GM13977 (cell line): ENCODE results near the gene SLC6A7.
"Not testable (repeated sequence)": the region's sequence is repeated elsewhere in the genome, so short reads cannot be mapped to it uniquely, and the experiment has no call there.

ENCODE experiments used
- DNase-seq: peaks from one replicate; pipeline ENCODE4 v3.0.0; 2012; ENCODE audit warnings: low spot score
- in situ Hi-C: fragments of 300-500 bp; cut with MboI; formaldehyde crosslinking; loops from one replicate; pipeline ENCODE4 v1.12.0; 2022; ENCODE audit warnings: low sequenced_read_pairs, low pct_unique_long_range_greater_than_20kb, mixed read lengths, inconsistent platforms; ENCODE audit not compliant: unreplicated experiment
- TF ChIP-seq, protein P1 (sequence below): IDR thresholded peaks from 2 replicates; pipeline ENCODE4 v1.5.1; 2012; ENCODE audit warnings: mild to moderate bottlenecking, control low read depth; ENCODE audit not compliant: insufficient read depth; ENCODE audit errors: extremely low read depth, missing control alignments

SLC6A7 gene

DNA sequence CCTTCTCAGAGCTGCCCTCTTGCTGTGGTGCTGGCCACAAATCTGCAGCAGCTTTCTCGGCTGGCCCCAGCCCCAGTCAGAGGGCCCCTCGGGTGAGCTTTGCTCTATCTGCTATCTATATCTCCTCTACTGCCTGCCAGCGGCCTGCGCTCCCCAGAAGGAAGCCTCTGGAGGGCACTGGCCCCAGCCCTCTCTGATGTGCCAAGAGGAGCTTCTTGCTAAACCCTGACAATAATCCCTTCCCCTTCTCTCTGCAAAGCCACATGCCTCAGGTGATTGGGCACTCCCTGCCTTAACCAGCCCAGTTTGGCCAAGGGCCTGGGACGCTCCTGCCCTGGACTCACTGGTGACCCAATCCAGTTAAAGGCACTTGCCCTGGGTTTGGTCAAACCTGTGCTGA, 57.0 kb downstream of the SLC6A7 start:
- TF ChIP-seq, protein P1, sequence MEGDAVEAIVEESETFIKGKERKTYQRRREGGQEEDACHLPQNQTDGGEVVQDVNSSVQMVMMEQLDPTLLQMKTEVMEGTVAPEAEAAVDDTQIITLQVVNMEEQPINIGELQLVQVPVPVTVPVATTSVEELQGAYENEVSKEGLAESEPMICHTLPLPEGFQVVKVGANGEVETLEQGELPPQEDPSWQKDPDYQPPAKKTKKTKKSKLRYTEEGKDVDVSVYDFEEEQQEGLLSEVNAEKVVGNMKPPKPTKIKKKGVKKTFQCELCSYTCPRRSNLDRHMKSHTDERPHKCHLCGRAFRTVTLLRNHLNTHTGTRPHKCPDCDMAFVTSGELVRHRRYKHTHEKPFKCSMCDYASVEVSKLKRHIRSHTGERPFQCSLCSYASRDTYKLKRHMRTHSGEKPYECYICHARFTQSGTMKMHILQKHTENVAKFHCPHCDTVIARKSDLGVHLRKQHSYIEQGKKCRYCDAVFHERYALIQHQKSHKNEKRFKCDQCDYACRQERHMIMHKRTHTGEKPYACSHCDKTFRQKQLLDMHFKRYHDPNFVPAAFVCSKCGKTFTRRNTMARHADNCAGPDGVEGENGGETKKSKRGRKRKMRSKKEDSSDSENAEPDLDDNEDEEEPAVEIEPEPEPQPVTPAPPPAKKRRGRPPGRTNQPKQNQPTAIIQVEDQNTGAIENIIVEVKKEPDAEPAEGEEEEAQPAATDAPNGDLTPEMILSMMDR: no peak
- DNase-seq: no peak

DNA sequence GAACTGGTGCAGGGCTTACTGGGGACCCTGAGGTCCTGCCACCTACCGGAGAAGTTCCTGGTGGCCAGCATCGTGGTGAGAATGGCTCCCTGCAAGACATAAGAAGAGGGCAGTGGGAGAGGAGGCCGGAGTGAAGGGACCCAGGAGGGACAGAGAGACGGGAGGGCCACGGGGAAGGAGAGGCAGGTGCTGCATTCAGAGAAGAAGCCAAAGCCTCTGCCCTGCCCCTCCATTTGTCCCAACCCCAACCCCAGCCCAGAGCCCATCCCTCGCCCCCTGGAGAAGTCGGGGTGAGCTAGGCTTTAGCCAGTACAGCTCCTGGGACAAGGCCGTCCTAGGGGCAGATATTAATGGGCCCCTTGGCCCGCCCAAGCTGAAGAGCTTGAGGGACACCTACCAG, 57.9 kb downstream of the SLC6A7 start:
- no peak for DNase-seq
- TF ChIP-seq, protein P1: no peak
- in situ Hi-C loops: no loop called here

More for the DNA sequence above, 57.0 kb downstream of the SLC6A7 start:
- in situ Hi-C loops: no loop called here

DNA sequence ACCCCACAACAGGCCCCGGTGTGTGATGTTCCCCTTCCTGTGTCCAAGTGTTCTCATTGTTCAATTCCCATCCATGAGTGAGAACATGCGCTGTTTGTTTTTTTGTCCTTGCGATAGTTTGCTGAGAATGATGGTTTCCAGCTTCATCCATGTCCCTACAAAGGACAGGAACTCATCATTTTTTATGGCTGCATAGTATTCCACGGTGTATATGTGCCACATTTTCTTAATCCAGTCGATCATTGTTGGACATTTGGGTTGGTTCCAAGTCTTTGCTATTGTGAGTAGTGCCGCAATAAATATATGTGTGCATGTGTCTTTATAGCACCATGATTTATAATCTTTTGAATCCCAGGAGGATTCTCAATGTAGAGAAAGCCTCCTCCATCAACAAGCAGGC, 58.6 kb downstream of the SLC6A7 start:
- in situ Hi-C loops: not testable (repeated sequence)

DNA sequence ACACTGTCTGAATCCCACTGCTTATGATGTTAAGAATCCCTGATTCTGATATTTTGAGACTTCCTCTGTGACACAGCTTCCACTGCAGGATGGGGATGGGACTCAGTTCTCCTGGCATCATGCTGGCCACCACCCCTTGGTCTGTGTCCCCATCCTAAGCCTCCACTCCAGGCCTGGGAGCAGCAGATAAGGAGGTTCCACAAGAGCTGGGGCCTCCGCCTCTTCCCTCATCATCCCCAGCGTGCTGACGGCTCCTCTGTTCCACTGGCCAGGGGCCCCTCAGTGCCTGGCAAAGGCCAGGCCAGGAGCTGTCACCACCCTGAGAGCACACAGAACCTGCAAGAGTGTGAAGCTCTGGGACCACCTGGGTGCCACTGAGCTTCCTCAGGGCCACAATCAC, 59.1 kb downstream of the SLC6A7 start:
- in situ Hi-C loops: no loop called here
- DNase-seq: no peak

More for the DNA sequence above, 58.6 kb downstream of the SLC6A7 start:
- not testable (repeated sequence) for DNase-seq

DNA sequence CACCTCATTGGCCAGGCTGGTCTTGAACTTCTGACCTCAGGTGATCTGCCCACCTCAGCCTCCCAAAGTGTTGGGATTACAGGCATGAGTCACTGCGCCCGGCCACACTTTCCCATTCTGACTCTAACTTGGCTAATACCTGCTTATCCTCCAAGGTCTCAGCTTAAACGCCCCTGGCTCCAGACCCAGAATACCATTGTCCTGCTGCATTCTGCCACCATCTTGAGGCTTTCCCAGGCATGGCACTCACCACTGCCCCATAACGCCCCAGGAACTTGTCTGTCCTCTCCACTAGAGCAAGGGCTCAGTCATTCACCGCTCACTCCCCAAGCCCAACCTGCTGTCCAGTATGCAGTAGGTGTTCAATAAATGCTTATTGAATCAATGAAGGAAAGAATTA, 59.9 kb downstream of the SLC6A7 start:
- TF ChIP-seq, protein P1: no peak
- DNase-seq: no peak
- in situ Hi-C loops: no loop called here

More for the DNA sequence above, 59.1 kb downstream of the SLC6A7 start:
- TF ChIP-seq, protein P1: no peak

DNA sequence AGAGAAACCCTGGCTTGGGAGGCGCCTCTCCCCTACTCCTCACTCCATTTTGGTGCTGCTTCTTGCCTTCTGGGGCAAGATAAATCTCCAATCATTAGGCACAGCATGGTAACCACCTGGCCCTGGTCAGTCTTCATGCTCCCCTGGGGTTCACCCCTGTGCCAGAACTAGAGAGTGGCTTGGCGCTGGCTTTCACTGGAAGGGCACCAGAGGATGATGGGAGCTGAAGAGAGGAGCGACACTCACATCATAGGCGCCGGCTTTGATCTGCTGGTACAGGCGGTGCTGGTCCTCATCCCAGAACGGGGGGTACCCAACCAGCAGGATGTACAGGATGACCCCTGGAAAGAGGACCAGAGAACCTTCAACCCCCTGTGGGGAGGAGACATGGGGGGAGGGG, 61.6 kb downstream of the SLC6A7 start:
- in situ Hi-C loops: no loop called here
- TF ChIP-seq, protein P1: no peak
- DNase-seq: no peak

DNA sequence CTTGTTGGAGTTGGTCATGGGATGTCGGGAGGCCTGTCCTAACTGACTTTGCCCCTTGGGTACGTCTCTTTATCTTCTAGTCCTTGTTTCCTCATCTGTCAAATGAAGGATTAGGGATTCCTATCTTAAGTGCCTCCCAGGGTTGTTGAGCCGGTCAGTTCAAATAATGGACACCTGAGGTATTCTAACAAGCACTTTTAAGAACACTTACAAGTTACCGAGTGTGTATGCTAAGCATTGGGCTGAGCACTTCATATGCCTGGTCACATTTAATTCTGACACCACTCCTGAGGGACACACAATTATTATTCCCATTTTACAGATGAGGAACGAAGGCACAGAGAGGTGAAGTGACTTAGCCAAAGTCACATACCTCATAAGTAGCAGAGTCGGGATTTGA, 62.6 kb downstream of the SLC6A7 start:
- in situ Hi-C loops: no loop called here
- TF ChIP-seq, protein P1: no peak
- DNase-seq: no peak
